ENCODE data around the gene CDH19.

CDH19 gene

DNA sequence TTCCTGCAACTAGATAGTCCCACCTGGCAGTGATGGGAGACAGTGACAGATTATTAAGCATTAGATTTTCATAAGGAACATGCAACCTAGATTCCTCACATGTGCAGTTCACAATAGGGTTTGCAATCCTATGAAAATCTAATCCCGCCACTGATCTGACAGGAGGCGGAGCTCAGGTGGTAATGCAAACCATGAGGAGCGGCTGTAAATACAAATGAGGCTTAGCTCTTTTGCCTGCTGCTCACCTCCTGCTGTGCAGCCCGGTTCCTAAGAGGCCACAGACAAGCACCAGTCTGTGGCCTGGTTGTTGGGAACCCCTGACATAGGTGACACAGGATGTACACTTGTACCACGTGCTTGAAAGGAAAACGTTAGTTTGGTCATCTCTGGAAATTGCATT, 41.6 kb downstream of the CDH19 start:
- Histone ChIP-seq H3K9me3 (replicated peaks; ENCODE audit: low read length) (no peaks in the 10 kb centered on the region), H3K4me3 (ENCODE audit: low read length) (no peak overlapping the region), H3K36me3 (ENCODE audit: insufficient read depth, low read length) (no peaks in the 10 kb centered on the region), H3K9ac (ENCODE audit: low read depth, low read length) (no peak overlapping the region), H3K4me1 (ENCODE audit: control insufficient read depth, insufficient read depth, low read length) (no peaks in the 10 kb centered on the region), H3K27me3 (ENCODE audit: control insufficient read depth, insufficient read depth, low read length) (no peaks in the 10 kb centered on the region), H3K4me2 (ENCODE audit: low read length) (no peak overlapping the region)

DNA sequence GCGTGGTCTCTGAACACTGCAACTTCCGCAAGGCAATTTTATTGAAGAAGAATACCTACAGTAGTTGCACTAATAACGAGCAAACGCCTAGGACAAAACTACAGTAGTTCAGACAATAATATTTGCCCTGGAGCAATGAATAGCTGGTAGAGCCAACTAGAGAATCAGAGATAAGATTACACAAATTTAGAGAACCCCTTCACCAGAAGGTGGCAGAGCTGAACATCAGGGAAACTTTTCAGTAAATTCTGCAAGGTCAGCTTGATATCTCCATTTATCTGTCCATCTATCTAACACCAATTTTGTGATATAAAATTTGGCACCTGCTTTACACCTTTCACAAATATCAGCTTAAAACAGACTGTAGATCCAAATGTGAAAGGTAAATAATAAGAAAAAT, 43.8 kb downstream of the CDH19 start:
- H3K9me3 ChIP-seq (replicated peaks; ENCODE audit: low read length): no peaks in the 10 kb centered on the region
- H3K36me3 ChIP-seq (ENCODE audit: insufficient read depth, low read length): no peaks in the 10 kb centered on the region
- H3K9ac ChIP-seq (ENCODE audit: low read depth, low read length): no peak overlapping the region
- no peaks in the 10 kb centered on the region for H3K27me3 ChIP-seq (ENCODE audit: control insufficient read depth, insufficient read depth, low read length)
- no peaks in the 10 kb centered on the region for H3K4me1 ChIP-seq (ENCODE audit: control insufficient read depth, insufficient read depth, low read length)
- H3K4me2 ChIP-seq (ENCODE audit: low read length): no peak overlapping the region
- no peak overlapping the region for H3K4me3 ChIP-seq (ENCODE audit: low read length)

DNA sequence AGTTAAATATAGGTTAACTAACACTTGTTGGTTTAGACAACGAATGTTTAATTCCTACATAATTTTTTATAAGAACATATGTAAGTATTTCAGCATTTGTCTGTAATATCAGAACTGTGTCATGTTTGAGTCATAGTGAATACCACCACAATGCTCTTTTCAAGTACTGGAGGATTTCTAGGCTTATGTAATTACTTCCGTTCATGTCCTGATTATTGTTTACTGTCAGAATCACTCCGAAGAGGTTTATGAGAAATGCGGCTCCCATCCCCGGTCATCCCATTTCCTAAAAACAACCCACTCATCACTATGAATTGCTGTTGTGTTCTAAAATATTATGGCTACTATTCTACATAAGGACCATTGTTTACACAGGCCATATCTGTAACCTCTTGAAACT, 45.1 kb downstream of the CDH19 start:
- H3K4me2 ChIP-seq (ENCODE audit: low read length): peak overlapping the region; percentile 23
- H3K4me3 ChIP-seq (ENCODE audit: low read length): no peak overlapping the region
- H3K9ac ChIP-seq (ENCODE audit: low read depth, low read length): no peak overlapping the region
- no peaks in the 10 kb centered on the region for H3K4me1 ChIP-seq (ENCODE audit: control insufficient read depth, insufficient read depth, low read length)
- H3K36me3 ChIP-seq (ENCODE audit: insufficient read depth, low read length): no peaks in the 10 kb centered on the region
- no peaks in the 10 kb centered on the region for H3K27me3 ChIP-seq (ENCODE audit: control insufficient read depth, insufficient read depth, low read length)
- no peaks in the 10 kb centered on the region for H3K9me3 ChIP-seq (replicated peaks; ENCODE audit: low read length)

GRCh38 chr18:66557091-66557490, 46.8 kb downstream of the CDH19 start:
- H3K9me3 ChIP-seq (replicated peaks; ENCODE audit: low read length): no peaks in the 10 kb centered on the region

GRCh38 chr18:66555585-66555984, 48.3 kb downstream of the CDH19 start:
- Histone ChIP-seq H3K36me3 (ENCODE audit: insufficient read depth, low read length) (no peaks in the 10 kb centered on the region), H3K4me3 (ENCODE audit: low read length) (no peak overlapping the region), H3K4me2 (ENCODE audit: low read length) (no peak overlapping the region), H3K9me3 (replicated peaks; ENCODE audit: low read length) (no peaks in the 10 kb centered on the region), H3K9ac (ENCODE audit: low read depth, low read length) (no peak overlapping the region), H3K4me1 (ENCODE audit: control insufficient read depth, insufficient read depth, low read length) (no peaks in the 10 kb centered on the region), H3K27me3 (ENCODE audit: control insufficient read depth, insufficient read depth, low read length) (no peaks in the 10 kb centered on the region)

More at GRCh38 chr18:66557091-66557490, 46.8 kb downstream of the CDH19 start:
- Histone ChIP-seq H3K4me1 (ENCODE audit: control insufficient read depth, insufficient read depth, low read length) (no peaks in the 10 kb centered on the region), H3K4me3 (ENCODE audit: low read length) (no peak overlapping the region), H3K27me3 (ENCODE audit: control insufficient read depth, insufficient read depth, low read length) (no peaks in the 10 kb centered on the region), H3K4me2 (ENCODE audit: low read length) (no peak overlapping the region), H3K9ac (ENCODE audit: low read depth, low read length) (no peak overlapping the region), H3K36me3 (ENCODE audit: insufficient read depth, low read length) (no peaks in the 10 kb centered on the region)

DNA sequence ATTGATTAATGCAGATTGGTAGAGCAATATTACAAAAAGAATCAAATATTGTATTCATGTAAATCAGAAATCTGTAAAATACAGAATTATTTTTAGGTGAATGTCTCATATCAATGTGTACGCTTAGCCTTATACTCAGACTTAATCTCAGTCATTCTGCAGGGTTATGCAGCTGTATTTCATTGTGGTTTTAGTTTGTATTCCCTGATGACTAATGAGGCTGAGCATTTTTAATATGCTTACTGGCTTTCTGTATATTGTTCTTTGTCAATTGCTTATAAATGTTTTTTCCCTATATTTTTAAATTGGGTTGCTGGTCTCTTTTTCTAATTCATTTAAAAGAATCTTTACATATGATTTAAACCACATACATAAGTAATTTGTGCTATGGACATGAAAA, 50.1 kb downstream of the CDH19 start:
- no peak overlapping the region for H3K4me2 ChIP-seq (ENCODE audit: low read length)
- no peak overlapping the region for H3K4me3 ChIP-seq (ENCODE audit: low read length)
- no peaks in the 10 kb centered on the region for H3K4me1 ChIP-seq (ENCODE audit: control insufficient read depth, insufficient read depth, low read length)
- no peaks in the 10 kb centered on the region for H3K36me3 ChIP-seq (ENCODE audit: insufficient read depth, low read length)
- no peaks in the 10 kb centered on the region for H3K9me3 ChIP-seq (replicated peaks; ENCODE audit: low read length)
- no peak overlapping the region for H3K9ac ChIP-seq (ENCODE audit: low read depth, low read length)
- no peaks in the 10 kb centered on the region for H3K27me3 ChIP-seq (ENCODE audit: control insufficient read depth, insufficient read depth, low read length)

GRCh38 chr18:66550366-66550765, 53.5 kb downstream of the CDH19 start:
- Histone ChIP-seq H3K4me1 (ENCODE audit: control insufficient read depth, insufficient read depth, low read length) (no peaks in the 10 kb centered on the region), H3K4me3 (ENCODE audit: low read length) (no peak overlapping the region), H3K36me3 (ENCODE audit: insufficient read depth, low read length) (no peaks in the 10 kb centered on the region), H3K27me3 (ENCODE audit: control insufficient read depth, insufficient read depth, low read length) (no peaks in the 10 kb centered on the region), H3K9me3 (replicated peaks; ENCODE audit: low read length) (no peaks in the 10 kb centered on the region), H3K9ac (ENCODE audit: low read depth, low read length) (no peak overlapping the region), H3K4me2 (ENCODE audit: low read length) (no peak overlapping the region)

- Histone ChIP-seq H3K36me3 (ENCODE audit: insufficient read depth, low read length) (no peaks in the 10 kb centered on the region), H3K9me3 (replicated peaks; ENCODE audit: low read length) (no peaks in the 10 kb centered on the region), H3K27me3 (ENCODE audit: control insufficient read depth, insufficient read depth, low read length) (no peaks in the 10 kb centered on the region), H3K4me2 (ENCODE audit: low read length) (no peak overlapping the region), H3K4me3 (ENCODE audit: low read length) (no peak overlapping the region), H3K9ac (ENCODE audit: low read depth, low read length) (no peak overlapping the region), H3K4me1 (ENCODE audit: control insufficient read depth, insufficient read depth, low read length) (no peaks in the 10 kb centered on the region)
Observed at GRCh38 chr18:66548747-66549146, 55.1 kb downstream of the CDH19 start.

DNA sequence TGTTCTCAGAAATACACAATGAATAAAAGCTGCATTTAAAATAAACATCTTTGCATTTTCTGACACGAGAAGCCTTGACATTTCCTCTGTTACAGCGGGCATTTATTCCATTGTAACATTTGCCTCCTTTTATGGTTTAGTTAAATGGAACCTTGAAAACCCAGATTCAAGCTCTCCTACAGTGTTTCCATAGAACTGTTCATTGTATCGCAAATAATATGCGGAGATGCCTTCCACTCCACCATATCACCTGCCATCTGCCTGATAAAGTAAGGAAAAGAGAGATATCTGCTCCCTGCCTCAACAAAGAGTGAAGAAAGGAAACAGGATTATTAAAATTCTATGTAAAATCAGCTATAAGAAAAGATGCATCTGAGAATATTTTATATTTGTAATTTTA, 69.8 kb downstream of the CDH19 start:
- H3K9ac ChIP-seq (ENCODE audit: low read depth, low read length): no peak overlapping the region
- H3K9me3 ChIP-seq (replicated peaks; ENCODE audit: low read length): no peaks in the 10 kb centered on the region
- no peak overlapping the region for H3K4me2 ChIP-seq (ENCODE audit: low read length)
- H3K27me3 ChIP-seq (ENCODE audit: control insufficient read depth, insufficient read depth, low read length): no peaks in the 10 kb centered on the region
- H3K4me3 ChIP-seq (ENCODE audit: low read length): no peak overlapping the region
- no peaks in the 10 kb centered on the region for H3K4me1 ChIP-seq (ENCODE audit: control insufficient read depth, insufficient read depth, low read length)
- no peaks in the 10 kb centered on the region for H3K36me3 ChIP-seq (ENCODE audit: insufficient read depth, low read length)

GRCh38 chr18:66533693-66534092, 70.2 kb downstream of the CDH19 start:
- no peaks in the 10 kb centered on the region for H3K27me3 ChIP-seq (ENCODE audit: control insufficient read depth, insufficient read depth, low read length)
- H3K9me3 ChIP-seq (replicated peaks; ENCODE audit: low read length): no peaks in the 10 kb centered on the region
- no peaks in the 10 kb centered on the region for H3K4me1 ChIP-seq (ENCODE audit: control insufficient read depth, insufficient read depth, low read length)
- H3K9ac ChIP-seq (ENCODE audit: low read depth, low read length): no peak overlapping the region
- no peak overlapping the region for H3K4me2 ChIP-seq (ENCODE audit: low read length)
- no peak overlapping the region for H3K4me3 ChIP-seq (ENCODE audit: low read length)
- H3K36me3 ChIP-seq (ENCODE audit: insufficient read depth, low read length): no peaks in the 10 kb centered on the region

DNA sequence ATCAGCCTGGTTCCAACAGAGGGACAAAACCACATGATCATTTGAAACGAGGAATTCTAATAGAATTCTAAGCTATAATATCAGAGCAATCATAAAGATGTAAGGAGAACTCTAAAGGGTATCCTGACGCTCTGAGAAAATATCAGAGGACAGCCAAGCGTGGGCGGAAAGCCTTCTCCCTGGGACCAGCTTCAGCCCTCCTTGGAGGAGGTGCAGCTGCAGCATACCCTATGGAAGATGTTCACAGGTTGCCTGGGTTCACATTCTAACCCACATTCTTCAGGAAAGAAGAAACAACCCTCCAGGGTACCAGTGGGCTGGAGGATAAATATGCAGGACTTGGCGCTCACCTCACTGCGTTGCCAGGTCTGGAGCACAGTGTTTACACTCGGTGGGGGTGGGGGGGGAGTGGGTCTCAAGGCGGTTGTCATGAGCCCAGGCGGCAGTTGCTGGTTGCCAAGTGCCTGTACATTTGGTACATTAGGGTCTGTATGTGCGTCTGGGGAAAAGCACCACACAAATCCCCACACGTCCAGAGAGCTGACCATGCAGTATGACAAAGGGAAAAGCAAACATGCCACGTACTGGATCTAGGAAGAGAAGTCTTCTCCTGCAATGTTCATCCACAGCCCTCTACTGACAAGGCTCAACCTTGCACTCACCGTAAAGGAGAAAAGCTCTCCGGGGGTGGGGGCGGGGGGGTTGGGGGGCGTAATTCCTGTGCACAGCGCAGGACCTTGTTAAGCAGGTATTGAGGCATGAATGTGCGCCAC, 80.5 kb downstream of the CDH19 start:
- no peak overlapping the region for H3K4me2 ChIP-seq (ENCODE audit: low read length)
- H3K4me1 ChIP-seq (ENCODE audit: control insufficient read depth, insufficient read depth, low read length): no peaks in the 10 kb centered on the region
- H3K27me3 ChIP-seq (ENCODE audit: control insufficient read depth, insufficient read depth, low read length): no peaks in the 10 kb centered on the region
- no peaks in the 10 kb centered on the region for H3K36me3 ChIP-seq (ENCODE audit: insufficient read depth, low read length)
- H3K9ac ChIP-seq (ENCODE audit: low read depth, low read length): no peak overlapping the region
- H3K4me3 ChIP-seq (ENCODE audit: low read length): no peak overlapping the region
- H3K9me3 ChIP-seq (replicated peaks; ENCODE audit: low read length): no peaks in the 10 kb centered on the region

DNA sequence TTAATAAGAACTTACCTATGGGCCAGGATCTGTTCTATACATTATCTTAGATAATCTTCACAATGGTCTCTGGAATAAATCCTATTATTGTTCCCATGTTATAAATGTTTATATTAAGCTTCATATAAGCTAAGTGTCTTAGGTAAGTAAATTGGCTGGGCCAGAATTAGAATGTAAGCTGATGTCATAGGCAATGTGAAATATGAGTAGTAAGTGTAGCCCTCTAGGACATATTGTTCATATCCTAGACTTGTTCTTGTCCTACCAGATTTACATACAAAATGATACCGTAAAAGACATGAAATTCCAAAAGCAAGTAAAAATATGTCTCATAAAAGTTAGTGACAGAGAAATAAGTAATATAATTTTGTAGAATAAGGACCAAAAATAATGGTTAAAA, 89.9 kb downstream of the CDH19 start:
- Histone ChIP-seq H3K9ac (ENCODE audit: low read depth, low read length) (no peak overlapping the region), H3K4me3 (ENCODE audit: low read length) (no peak overlapping the region), H3K27me3 (ENCODE audit: control insufficient read depth, insufficient read depth, low read length) (no peaks in the 10 kb centered on the region), H3K9me3 (replicated peaks; ENCODE audit: low read length) (no peaks in the 10 kb centered on the region), H3K4me2 (ENCODE audit: low read length) (no peak overlapping the region), H3K36me3 (ENCODE audit: insufficient read depth, low read length) (no peaks in the 10 kb centered on the region), H3K4me1 (ENCODE audit: control insufficient read depth, insufficient read depth, low read length) (no peaks in the 10 kb centered on the region)

All from skeletal muscle satellite cell (primary cell).